HT1080 (cell line): Measurements from ENCODE around the gene RNF20. TPM values are rescaled to one million over a fixed set of nuclear protein-coding genes. Genes with fewer than 3 reads are reported as not detected.
"Not testable (repeated sequence)": the region's sequence is repeated elsewhere in the genome, so short reads cannot be mapped to it uniquely, and the experiment has no call there.

Experiments used
- DNase-seq: peaks from one replicate; pipeline ENCODE4 v3.0.0-alpha.2; 2015; ENCODE audit warnings: low read depth
- polyA plus RNA-seq, 2 experiments: library from polyadenylated mRNA; depleted of rRNA; stranded (reverse); fragments of >200 nt; gene quantifications; 2 replicates each; pipeline ENCODE4 v1.2.3, GENCODE V29; 2015
- total RNA-seq: library from RNA; depleted of rRNA; stranded (reverse); fragments of >200 nt; shearing (Covaris generic); gene quantifications from 2 replicates; pipeline ENCODE4 v1.2.3, GENCODE V29; 2014; rRNA removed

The RNF20 gene, protein sequence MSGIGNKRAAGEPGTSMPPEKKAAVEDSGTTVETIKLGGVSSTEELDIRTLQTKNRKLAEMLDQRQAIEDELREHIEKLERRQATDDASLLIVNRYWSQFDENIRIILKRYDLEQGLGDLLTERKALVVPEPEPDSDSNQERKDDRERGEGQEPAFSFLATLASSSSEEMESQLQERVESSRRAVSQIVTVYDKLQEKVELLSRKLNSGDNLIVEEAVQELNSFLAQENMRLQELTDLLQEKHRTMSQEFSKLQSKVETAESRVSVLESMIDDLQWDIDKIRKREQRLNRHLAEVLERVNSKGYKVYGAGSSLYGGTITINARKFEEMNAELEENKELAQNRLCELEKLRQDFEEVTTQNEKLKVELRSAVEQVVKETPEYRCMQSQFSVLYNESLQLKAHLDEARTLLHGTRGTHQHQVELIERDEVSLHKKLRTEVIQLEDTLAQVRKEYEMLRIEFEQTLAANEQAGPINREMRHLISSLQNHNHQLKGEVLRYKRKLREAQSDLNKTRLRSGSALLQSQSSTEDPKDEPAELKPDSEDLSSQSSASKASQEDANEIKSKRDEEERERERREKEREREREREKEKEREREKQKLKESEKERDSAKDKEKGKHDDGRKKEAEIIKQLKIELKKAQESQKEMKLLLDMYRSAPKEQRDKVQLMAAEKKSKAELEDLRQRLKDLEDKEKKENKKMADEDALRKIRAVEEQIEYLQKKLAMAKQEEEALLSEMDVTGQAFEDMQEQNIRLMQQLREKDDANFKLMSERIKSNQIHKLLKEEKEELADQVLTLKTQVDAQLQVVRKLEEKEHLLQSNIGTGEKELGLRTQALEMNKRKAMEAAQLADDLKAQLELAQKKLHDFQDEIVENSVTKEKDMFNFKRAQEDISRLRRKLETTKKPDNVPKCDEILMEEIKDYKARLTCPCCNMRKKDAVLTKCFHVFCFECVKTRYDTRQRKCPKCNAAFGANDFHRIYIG
- total RNA-seq: 29.5 and 30.9 TPM in 2 replicates
- polyA plus RNA-seq (2015; cell fraction: cytosol; rRNA removed): 18.7 and 24.4 TPM in 2 replicates
- polyA plus RNA-seq (2015; cell fraction: nucleus; rRNA removed): 47.7 and 61.4 TPM in 2 replicates

DNA sequence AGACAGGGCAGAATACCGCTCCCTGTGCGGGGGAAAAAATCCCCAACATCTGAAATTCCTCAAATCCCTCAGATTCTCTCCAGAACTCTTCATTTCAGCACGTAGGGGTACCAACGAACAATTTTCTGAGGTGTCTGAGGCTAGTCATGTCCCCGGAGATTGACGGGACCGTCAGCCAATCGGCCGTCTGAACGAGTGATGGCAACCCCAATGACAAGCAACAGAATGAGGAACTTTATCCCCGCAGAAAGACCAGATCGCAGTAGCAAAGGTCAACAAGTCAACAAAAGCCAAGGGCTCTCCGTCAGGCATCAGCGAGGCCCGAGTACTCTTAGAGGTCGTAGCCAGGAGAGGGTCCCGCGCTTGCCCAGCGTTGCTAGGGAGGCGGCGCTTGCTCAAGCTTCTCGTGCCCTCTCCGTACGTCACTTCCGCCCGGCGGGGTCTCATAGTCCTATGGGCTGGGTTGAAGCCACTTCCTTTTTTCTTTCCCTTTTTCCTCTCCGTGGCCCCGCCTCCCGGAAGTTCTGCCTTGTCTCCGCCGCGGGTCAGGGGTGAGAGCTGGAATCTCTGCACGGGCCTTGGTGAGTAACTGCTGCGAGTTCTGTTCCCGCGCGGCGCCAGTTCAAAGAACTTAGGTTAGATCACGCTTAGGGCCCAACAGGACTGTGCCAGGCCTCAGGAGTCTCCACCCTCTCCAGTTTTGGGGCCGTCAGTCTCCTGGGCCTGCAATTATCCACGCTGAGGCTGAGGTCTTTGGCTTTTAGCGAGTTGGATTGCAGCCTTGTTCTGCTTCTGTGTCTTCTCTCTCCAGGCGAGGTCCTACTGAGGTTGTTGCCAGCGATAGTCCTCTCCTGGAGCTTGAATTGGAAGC lies at the start of gene RNF20:
Gene RNF20 (plus strand): TSS at position 520 of the 871 bp plus-strand sequence. CDS start 1,571 bp downstream, outside the sequence.
- DNase-seq: peak; percentile 98

DNA sequence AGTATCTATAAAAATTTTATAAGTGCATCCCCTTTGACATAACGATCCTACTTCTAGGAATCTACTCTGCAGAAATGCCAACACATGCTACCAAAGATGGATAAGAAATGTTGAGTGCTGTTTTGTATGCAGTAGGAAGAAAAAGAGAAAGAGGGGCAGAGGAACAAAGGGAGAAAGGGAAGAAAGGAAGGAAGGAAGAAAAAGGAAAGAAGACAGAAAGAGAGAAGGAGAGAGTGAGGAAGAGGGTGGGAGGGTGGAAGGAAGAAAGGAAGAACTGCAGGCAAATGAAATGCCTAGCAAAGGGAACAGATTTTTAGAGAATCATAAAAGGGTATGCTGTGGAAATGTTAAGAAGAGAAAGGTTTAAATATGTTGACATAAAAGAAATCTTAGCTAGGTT lies 49.6 kb upstream of the RNF20 start:
- no peak for DNase-seq

DNA sequence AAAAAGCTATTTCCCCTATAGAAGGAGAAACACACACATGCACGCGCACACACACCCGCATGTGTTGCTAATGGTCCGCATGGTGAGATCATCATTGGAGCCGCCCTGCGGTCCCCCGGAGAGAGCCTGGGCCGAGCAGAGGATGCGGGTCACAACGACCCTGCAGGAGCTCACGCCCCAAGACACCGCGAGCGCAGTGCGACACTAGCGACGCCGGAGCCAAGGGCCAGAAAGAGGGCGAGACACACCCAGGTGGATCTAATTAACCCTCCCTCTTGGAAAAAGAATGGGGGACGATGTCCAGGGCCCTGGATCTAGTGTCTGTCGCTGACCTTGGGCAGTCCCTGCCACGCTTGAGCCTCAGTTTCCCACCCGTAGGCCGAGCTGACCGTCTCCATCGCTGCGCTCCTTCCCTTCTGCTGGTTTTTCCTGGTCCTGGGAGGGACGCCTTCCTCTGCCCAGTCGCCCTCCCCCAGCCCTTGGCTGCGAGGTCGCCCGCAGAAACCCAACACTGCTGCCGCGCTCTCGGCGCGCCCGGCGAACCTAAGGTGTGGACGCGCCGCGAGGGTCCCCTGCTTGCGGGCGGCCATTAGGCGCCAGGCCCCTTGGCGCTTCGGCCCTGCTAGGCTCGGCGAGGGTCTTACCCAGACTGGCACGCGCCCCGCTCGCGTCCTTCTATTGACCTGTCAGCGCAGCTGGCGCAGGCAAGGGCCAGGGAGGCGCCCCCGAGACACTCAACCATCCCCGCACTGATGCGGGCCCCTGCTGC lies 47.5 kb upstream of the RNF20 start:
- DNase-seq: no peak

DNA sequence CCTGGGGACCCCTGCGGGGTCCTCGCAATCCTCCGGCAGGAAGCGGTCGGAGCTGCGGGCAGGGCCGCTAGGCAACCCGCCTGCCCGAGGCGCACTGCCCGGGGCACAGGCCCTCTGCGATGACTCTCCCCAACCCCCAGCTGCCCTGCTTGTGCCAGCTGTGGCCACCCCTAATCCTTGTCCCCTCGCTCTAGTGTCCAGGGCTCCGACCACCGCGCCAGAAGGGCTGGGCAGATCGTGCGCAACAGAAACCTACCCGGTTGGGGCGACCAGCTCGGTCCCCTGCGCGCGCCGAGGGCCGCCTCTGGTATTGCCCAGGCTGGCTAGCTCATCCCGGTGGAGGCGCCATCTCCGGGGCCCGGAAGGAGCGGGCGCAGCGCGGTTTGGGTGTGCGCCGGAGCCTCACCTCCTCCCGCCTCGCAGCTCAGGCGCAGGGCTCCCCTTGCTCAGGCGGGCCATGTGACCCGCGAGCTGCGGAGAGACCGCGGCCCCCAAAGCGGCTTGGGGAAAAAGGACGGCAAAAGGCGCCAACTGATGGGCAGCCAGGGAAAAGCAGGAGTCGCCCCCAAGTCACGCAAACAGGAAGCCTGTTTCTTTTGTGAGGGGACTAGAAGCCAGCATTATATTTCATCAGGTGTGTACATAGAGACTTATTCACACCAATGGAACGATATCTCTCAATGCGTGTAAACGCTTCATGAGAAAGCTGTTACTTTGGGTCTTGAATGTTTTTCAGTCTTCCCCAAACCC lies 46.8 kb upstream of the RNF20 start:
- no peak for DNase-seq

DNA sequence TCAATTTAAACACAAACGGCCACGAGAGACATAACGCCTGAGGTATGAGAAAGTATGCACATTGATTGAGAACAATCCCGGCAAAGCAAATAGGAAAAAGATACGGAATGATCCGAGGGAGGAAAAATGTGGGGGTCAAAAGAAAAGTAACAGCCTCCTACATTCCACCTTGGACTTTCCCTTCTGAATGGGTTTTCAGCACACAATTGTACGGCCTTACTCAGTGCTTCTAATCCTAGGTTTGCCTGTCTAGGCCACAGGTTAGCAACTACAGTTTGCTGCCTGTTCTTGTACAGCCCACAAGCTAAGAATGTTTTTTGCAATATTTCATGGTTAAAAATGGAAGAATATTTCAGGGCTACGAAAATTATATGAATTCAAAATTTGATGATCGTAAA lies 46.2 kb upstream of the RNF20 start:
- DNase-seq: no peak

DNA sequence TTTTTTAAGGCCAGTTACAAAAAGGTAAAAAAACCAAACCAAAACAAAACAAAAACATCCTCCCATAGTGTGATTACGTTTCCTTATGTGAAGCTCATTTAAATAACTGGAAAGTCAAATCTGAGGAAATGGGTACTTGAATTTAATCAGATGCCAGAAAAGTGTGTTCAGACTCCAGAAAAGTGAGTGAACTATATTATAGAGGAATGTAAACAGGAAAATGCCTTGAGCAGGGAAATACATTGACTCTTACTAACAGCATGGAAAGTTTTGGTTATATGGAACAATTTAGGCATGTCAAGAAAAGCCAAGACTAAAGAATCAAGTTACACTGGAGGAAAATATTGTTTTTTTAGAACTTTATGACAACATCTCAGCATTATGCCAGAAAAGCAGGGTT lies 37.8 kb upstream of the RNF20 start:
- no peak for DNase-seq

DNA sequence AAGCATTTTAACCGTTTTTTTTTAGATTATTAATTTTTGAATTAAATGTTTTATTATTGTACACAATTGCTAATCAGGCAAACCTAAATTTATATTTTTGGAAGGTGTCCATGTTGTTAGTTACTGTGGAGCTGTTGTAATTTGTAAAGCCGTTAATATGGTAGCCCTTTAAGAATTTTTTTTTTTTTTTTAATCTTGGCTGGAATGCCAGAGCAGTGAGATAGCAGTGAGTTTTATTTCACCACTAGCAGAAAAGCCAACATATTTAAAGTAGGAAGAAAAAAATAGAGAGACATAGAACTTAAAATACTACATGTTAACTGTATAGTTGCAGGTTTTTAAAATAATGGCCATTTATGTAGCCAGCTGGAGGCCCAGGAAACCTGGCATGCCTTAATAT lies 35.3 kb upstream of the RNF20 start:
- no peak for DNase-seq

DNA sequence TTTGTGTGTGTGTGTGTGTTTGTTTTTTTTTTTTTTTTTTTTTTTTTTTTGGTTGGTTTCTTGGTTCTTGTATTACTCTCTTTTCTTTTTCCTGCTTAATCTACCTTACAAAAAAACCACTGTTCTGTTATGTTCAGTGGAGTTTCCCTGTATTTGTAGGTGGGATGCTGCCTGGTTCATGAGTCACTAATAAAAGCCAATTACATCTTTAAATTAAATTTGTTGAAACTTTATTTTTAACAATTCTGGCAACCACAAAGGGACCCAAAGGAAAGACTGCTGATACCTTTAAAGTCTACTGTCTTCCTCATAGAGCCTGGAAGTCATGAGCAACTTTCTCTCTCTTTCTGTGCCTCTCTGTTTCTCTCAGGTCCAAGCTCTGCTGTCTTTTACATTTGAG lies 29.5 kb upstream of the RNF20 start:
- DNase-seq: no peak

DNA sequence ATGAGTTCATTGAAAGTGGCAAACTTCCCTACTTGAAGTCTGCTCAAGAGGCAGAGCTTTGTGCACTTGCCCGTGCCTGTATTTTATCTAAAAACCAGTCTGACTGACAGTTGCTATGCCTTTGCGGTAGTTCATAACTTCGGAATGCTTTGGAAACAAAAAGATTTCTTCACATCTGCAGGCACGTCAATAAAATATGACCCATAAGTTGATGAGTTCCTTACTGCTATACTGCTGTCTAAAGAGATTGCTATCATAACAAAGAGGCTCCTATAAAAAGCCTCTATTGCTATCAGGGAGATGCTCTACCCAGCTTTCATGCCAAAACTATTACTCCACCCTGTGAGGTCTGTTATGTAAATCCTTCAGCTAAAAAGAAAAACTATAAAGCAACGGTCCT lies 25.4 kb upstream of the RNF20 start:
- no peak for DNase-seq

DNA sequence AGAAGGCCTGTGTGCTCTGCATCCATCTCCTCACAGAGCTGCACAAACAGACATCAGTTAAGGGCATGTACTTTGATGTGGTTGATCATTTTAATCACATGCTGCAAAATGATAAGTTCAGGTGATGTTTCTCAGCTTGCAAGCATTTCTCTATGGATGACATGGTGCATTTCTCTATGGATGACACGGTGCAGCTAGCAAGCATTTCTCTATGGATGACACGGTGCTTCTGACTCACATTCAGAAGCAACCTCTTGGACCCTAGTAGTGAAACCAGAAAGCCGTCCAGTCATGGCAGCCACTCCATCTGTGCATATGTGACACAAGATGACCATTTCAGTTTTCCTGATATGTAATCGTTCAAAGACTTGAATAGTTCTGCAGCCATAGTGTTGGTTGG lies 24.1 kb upstream of the RNF20 start:
- no peak for DNase-seq

DNA sequence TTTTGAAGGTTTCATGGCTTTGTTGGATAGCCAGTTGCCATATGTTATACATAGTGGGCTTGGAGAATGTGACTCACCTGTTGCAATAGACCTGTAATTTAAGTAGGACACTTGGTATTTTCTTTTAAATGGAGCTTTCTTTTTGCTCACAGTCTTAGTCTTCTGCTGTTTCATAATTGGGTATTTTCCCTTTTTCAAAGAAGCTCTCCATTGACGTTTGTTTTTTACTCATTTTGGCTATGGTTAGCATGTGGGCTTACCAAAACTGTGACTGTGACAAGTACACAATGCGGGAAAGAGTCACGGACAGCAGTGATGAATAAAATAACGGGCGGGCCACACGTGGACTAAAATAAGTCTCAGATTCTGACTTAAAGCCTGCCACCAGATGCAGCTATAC lies 23.2 kb upstream of the RNF20 start:
- no peak for DNase-seq

DNA sequence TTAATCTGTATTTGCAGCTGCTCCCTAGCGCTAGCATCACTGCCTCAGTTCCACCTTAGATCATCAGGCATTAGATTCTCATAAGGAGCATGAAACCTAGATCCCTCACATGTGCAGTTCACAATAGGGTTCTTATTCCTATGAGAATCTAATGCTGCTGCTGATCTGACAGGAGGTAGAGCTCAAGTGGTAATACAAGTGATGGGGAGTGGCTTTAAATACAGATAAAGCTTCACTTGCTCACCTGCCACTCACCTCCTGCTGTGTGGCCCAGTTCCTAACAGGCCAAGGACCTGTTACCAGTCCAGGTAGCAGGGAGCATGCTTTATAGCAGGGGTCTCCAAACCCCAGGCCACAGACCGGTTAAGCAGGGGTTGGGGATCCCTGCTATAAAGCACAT lies 22.6 kb upstream of the RNF20 start:
- DNase-seq: no peak

DNA sequence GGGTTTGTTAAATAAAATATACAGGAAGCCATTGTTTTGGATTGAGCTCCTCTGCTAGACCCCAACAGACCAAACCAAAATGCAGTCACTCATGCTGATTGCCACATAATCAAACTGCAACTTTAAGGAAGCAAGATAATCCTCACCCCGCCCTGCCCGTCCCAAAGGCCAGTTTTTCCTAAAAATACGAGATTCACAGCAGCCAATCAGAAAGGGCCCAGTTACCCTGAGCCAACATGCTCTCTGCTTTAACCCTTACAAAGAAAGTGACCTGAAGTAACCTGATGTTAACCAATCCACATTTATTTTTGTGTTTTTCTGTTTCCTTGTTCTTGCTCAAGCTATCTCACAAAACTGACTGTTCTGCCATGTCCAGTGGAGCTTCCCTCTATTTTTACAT lies 21.5 kb upstream of the RNF20 start:
- no peak for DNase-seq

DNA sequence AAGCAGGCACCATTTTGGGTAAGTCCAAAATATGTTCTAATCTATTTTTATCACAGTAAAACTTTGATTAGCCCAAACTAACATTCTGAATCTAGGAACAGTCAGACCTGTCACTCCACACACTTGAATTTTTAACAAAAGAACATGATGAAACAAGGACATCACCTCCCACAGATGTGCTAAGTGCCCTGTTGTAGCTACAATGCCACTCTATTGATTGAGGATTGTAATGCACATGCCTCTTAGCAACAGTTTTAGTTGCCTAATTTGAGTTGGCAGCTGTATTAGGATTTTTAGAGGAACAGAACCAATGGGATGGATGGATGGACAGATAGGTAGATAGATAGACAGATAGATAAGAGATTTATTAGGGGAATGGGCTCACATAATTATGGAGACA lies 20.3 kb upstream of the RNF20 start:
- no peak for DNase-seq

DNA sequence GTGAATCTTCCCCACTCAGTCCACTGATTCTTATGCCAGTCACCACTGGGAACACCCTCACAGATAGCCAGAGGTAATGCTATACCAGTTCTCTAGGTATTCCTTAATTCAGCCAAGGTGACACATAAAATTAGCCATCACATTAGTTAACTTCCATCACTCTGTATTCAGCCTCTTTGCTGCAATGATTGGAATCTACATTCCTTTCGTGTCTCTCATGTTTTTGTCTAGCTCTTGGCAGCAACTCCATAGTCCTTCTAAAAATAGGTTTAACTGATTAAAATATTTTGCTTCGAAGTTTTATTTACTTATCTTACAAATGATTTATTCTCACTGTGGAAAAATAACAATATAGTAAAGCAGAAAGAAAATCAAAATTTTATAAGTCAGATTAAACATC lies 19.6 kb upstream of the RNF20 start:
- DNase-seq: no peak

DNA sequence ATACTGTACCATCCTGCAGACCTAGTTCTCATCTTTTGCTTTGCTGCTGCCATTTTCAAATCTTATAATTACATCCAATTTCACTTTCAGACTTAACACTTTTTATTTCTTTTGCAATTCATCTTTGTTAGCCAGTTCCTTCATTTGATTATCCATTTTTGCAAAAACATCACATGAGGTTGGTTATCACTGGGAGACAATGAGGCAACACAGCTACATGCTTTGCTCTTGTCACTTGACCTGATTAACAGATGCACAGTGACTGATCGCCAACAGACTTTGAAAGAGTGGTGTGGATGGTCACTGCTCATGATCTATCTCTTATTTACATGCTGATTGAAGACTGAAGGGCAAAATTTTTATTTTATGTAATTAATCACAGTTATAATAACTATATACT lies 17.0 kb upstream of the RNF20 start:
- no peak for DNase-seq

DNA sequence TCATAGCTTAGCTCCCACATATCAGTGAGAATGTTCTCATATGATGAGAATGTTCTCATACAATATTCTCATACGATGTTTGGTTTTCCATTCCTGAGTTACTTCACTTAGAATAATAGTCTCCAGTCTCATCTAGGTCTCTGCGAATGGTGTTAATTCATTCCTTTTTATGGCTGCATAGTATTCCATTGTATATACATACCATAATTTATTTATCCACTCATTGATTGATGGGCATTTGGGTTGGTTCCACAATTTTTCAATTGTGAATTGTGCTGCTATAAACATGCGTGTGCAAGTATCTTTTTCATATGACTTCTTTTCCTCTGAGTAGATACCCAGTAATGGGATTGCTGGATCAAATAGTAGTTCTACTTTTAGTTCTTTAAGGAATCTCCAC lies 15.2 kb upstream of the RNF20 start:
- DNase-seq: not testable (repeated sequence)

DNA sequence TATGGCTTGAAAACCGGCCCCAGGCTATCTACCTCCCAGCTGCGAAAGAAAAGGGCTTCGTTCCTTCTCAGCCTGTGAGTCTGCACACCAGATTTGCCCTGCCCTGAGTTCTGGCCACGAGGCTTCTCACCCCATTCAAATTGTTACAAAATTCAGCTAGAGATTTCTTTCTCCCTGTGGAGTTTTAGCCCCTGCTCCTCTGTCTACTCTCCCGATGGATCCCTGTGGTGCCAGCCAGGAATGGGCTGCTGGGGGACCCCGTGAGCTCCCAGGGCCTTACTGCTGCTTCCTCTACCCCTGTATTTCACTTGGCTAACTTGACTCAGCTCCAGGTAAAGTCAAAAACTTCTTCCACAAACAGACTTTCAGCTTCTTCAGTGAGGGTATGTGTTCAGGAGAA lies 9.3 kb upstream of the RNF20 start:
- DNase-seq: no peak

DNA sequence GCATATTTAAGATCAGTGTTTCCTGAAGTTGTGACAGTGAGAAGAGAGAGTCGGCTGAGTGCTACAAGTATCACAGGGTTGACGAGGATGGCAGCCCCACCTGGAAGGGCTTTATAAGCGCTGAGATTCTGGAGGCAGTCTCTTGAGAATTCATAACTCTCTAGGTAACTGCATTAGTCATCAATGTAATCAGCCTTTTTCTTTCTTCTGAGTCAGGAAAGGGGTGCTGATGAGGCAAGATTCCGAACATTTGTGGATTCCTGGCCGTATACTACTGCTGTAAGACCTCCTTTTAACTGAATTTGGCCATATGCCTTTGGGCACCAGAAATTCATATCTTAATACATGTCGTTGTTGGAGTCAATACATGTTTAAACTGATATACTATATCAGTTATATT lies 6.6 kb upstream of the RNF20 start:
- peak; percentile 10 for DNase-seq

DNA sequence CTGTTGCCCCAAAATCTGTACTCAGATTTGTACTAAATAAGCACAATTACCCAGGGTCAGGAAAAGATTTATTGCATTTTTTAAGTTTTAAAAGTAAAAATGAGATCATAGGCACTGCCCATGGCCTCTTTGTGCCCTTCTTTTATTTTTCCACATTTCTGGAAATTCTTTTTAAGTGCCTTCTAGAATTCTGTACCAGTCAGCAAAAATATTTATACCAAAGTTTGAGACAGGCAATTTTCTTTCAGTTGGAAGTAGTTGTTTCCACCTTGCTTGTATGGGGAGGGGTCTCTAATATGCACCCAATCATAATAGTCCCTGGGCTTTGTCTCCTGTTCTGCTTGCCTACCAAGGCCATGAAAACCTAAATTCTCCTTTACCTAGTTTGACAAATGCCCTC lies 5.6 kb upstream of the RNF20 start:
- no peak for DNase-seq
